Right atrium auricular region (tissue), 2 donors: Measurements from ENCODE around the gene TMPRSS2. TPM values are rescaled to one million over a fixed set of nuclear protein-coding genes. Genes with fewer than 3 reads are reported as not detected.

ENCODE experiments used
- DNase-seq: peaks from one replicate; pipeline ENCODE4 v3.0.0-alpha.2; 2019; ENCODE audit warnings: low spot score
- H3K27ac ChIP-seq, 2 donors: fragments of 200-600 bp; sonication (generic); 1 replicate in 1 of 2; 2 replicates in 1 of 2; pipeline ENCODE4 v1.5.1; 2016 to 2019
- H3K27me3 ChIP-seq, 2 donors: fragments of 200-600 bp; sonication (generic); one replicate each; pipeline versions ENCODE4 v1.5.1 to v1.6.0; 2017 to 2019
- H3K36me3 ChIP-seq: fragments of 200-600 bp; sonication (generic); one replicate; pipeline ENCODE4 v1.5.1; 2016
- H3K4me1 ChIP-seq, 2 donors: fragments of 200-600 bp; sonication (generic); one replicate each; pipeline versions ENCODE4 v1.5.1 to v1.6.0; 2017 to 2019
- H3K4me3 ChIP-seq, 2 donors: fragments of 200-600 bp; sonication (generic); 1 replicate in 1 of 2; 2 replicates in 1 of 2; pipeline ENCODE4 v1.5.1; 2017 to 2019; ENCODE audit warnings: mild to moderate bottlenecking in 1 of 2, moderate library complexity in 1 of 2
- H3K9me3 ChIP-seq, 2 donors: fragments of 200-600 bp; sonication (generic); one replicate each; pipeline ENCODE4 v1.5.1; 2019
- CTCF ChIP-seq, 2 donors: fragments of 200-600 bp; sonication (generic); IDR thresholded peaks; one replicate each; pipeline ENCODE4 v1.5.1; 2019; ENCODE audit warnings: antibody characterized with exemption in 2 of 2
- total RNA-seq, 2 donors: library from RNA; depleted of rRNA; stranded (reverse); fragments of >200 nt; gene quantifications; one replicate each; pipeline ENCODE4 v1.1.0, GENCODE V29; 2016

The TMPRSS2 gene
- total RNA-seq, 2 donors from 2014 or later: not detected

- DNase-seq: no peak
- no peak for TF ChIP-seq CTCF (IDR thresholded peaks at IDR 0.05)
- H3K27ac ChIP-seq: no peak overlapping the region
- no peaks in the 10 kb centered on the region for H3K9me3 ChIP-seq
- no peaks in the 10 kb centered on the region for H3K36me3 ChIP-seq
- no peaks in the 10 kb centered on the region for H3K27me3 ChIP-seq
- no peaks in the 10 kb centered on the region for H3K4me1 ChIP-seq
- H3K4me3 ChIP-seq: no peak overlapping the region
Measured at GRCh38 chr21:41488080-41488479, 19.9 kb downstream of the TMPRSS2 start.

GRCh38 chr21:41487082-41487481 is 20.9 kb downstream of the TMPRSS2 start:
- H3K4me3 ChIP-seq: no peak overlapping the region
- H3K27ac ChIP-seq: no peak overlapping the region
- no peak for DNase-seq
- H3K27me3 ChIP-seq: no peaks in the 10 kb centered on the region
- H3K4me1 ChIP-seq: no peaks in the 10 kb centered on the region
- H3K9me3 ChIP-seq: no peaks in the 10 kb centered on the region
- TF ChIP-seq CTCF (IDR thresholded peaks at IDR 0.05): no peak
- H3K36me3 ChIP-seq: no peaks in the 10 kb centered on the region

- Histone ChIP-seq H3K27me3 (no peaks in the 10 kb centered on the region), H3K4me1 (no peaks in the 10 kb centered on the region), H3K36me3 (no peaks in the 10 kb centered on the region), H3K4me3 (no peak overlapping the region), H3K9me3 (no peaks in the 10 kb centered on the region), H3K27ac (no peak overlapping the region)
- TF ChIP-seq CTCF (IDR thresholded peaks at IDR 0.05): no peak
- no peak for DNase-seq
Measured at GRCh38 chr21:41483973-41484372, 24.0 kb downstream of the TMPRSS2 start.

- H3K4me1 ChIP-seq: no peaks in the 10 kb centered on the region
- H3K27me3 ChIP-seq: no peaks in the 10 kb centered on the region
- DNase-seq: no peak
- TF ChIP-seq CTCF (IDR thresholded peaks at IDR 0.05): no peak
- H3K36me3 ChIP-seq: no peaks in the 10 kb centered on the region
- no peaks in the 10 kb centered on the region for H3K9me3 ChIP-seq
- H3K27ac ChIP-seq: no peak overlapping the region
- no peak overlapping the region for H3K4me3 ChIP-seq
Measured at GRCh38 chr21:41483415-41483814, 24.5 kb downstream of the TMPRSS2 start.

DNA sequence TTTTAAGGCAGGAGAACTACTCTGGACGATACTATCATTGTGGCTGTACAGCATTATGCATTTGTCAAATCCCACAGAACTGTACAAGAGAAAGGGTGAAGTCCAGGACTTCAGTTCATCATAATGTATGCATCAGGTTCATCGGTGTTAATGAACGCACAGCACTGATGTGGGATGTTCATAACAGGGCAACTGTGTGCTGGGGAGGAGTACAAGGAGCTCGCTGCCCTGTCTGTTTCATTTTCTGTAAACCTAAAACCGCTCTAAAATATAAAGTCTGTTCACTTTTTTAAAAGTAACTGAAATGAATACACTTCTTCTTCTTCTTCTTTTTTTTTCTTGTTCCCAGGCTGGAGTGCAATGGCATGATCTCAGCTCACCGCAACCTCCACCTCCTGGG is 25.0 kb downstream of the TMPRSS2 start:
- H3K4me3 ChIP-seq: no peak overlapping the region
- no peak for DNase-seq
- no peaks in the 10 kb centered on the region for H3K4me1 ChIP-seq
- no peak overlapping the region for H3K27ac ChIP-seq
- H3K36me3 ChIP-seq: no peaks in the 10 kb centered on the region
- H3K27me3 ChIP-seq: no peaks in the 10 kb centered on the region
- no peak for TF ChIP-seq CTCF (IDR thresholded peaks at IDR 0.05)
- no peaks in the 10 kb centered on the region for H3K9me3 ChIP-seq

GRCh38 chr21:41482301-41482700 is 25.7 kb downstream of the TMPRSS2 start:
- Histone ChIP-seq H3K9me3 (no peaks in the 10 kb centered on the region), H3K36me3 (no peaks in the 10 kb centered on the region), H3K27ac (no peak overlapping the region), H3K27me3 (no peaks in the 10 kb centered on the region), H3K4me3 (no peak overlapping the region), H3K4me1 (no peaks in the 10 kb centered on the region)
- no peak for DNase-seq
- no peak for TF ChIP-seq CTCF (IDR thresholded peaks at IDR 0.05)
